ENCODE data around the gene ABCB9.
"Not testable (repeated sequence)": the region's sequence is repeated elsewhere in the genome, so short reads cannot be mapped to it uniquely, and the experiment has no call there.

The ABCB9 gene

DNA sequence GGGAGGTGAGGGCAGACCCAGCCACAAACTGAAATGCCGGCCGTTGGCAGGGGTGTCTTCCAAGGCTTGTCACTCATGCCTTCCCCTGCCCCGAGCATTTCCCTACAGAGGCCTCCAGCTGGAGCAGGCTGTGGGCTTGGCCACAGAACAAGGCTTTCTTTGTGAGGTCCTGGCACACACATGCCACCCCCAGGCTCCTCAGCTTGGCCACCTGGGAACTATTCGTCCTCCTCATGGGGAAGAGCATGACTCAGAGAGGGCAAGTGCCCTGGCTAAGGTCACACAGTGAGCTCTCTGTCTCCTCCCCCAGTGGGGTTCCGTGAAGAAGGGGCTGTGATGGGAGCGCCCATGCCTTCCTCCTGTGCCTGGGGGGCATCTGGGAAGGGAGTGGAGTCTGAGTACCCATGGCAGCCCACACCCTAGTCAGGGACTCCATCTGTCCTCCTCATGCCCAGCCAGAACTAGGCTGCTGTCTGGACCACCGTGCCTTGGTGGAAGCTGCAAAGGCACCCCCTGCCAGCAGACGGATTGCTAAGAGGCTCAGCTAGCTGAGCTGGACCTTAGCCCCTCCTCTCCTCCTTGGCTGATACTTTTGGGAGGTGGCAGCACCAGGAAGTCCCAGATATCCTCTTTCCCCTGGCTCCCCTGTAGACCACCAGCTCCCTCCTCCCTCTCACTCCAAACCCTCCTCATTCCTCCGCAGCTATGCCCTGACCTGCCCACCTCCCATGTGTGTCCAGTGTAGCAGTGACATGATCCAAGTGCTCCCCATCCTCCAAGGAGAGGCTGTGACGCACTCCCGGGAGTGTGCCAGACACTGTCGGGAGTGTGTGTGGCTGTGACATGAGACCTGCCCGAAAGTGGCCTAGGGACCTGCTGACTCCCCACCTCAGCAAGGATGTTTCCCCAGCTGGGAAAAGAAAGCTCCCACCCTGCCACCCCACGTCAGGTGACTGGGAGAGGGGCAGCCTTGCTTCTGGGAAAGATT lies 21.4 kb downstream of the ABCB9 start:
- Mint-ChIP-seq H3K36me3 (ENCODE audit: low read depth) (no peaks in the 10 kb centered on the region), H3K4me3 (no peak overlapping the region), H3K4me1 (peaks cover 38% of the 10 kb centered on the region), H3K27me3 (ENCODE audit: low read depth, poor library complexity) (peaks cover 4% of the 10 kb centered on the region), H3K27ac (no peak overlapping the region), H3K9me3 (no peaks in the 10 kb centered on the region)
- DNase-seq: no peak
- TF ChIP-seq, protein P1, sequence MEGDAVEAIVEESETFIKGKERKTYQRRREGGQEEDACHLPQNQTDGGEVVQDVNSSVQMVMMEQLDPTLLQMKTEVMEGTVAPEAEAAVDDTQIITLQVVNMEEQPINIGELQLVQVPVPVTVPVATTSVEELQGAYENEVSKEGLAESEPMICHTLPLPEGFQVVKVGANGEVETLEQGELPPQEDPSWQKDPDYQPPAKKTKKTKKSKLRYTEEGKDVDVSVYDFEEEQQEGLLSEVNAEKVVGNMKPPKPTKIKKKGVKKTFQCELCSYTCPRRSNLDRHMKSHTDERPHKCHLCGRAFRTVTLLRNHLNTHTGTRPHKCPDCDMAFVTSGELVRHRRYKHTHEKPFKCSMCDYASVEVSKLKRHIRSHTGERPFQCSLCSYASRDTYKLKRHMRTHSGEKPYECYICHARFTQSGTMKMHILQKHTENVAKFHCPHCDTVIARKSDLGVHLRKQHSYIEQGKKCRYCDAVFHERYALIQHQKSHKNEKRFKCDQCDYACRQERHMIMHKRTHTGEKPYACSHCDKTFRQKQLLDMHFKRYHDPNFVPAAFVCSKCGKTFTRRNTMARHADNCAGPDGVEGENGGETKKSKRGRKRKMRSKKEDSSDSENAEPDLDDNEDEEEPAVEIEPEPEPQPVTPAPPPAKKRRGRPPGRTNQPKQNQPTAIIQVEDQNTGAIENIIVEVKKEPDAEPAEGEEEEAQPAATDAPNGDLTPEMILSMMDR (IDR thresholded peaks at IDR 0.05): no peak

DNA sequence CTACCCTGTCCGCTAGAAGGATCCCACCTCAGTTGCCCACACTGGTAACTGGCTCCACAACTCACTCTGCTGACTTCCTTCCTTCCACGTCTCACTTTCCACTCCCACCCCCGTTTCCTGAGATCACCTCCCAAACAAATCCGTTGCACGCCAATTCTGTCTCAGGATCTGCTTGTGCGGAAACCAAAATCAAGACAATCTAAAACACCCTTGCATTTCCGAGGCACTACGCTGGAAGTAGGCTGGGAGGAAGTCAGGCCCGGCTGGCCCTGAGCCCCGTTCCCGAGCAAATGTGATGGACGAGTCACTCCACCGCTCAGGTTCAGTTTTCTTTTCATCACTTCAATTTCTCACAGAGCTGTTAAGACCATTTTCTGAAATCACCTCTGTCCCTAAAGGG lies 23.1 kb downstream of the ABCB9 start:
- H3K9me3 Mint-ChIP-seq: no peaks in the 10 kb centered on the region
- TF ChIP-seq, protein P1 (IDR thresholded peaks at IDR 0.05): no peak
- H3K27ac Mint-ChIP-seq: peak overlapping the region; percentile 94
- H3K36me3 Mint-ChIP-seq (ENCODE audit: low read depth): no peaks in the 10 kb centered on the region
- H3K4me3 Mint-ChIP-seq: no peak overlapping the region
- no peak for DNase-seq
- H3K4me1 Mint-ChIP-seq: peaks cover 36% of the 10 kb centered on the region
- peaks cover 4% of the 10 kb centered on the region for H3K27me3 Mint-ChIP-seq (ENCODE audit: low read depth, poor library complexity)

DNA sequence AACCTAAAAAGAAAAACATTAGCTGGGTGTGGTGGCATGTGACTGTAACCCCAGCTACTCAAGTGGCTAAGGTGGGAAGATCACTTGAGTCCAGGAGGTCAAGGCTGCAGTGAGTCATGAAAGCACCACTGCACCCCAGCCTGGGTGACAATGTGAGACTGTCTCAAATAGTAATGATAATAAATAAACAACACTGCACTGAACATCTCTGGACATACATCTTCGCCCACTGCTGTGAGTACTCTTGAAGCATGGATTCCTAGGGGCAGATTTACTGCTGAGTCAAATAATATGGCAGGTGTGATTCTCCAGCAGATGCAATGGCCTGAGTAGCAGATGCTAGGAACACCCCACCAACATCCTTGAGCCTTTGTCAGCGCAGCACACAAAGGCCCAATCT lies 23.6 kb downstream of the ABCB9 start:
- Mint-ChIP-seq H3K36me3 (ENCODE audit: low read depth) (no peaks in the 10 kb centered on the region), H3K9me3 (no peaks in the 10 kb centered on the region), H3K4me3 (no peak overlapping the region), H3K27ac (no peak overlapping the region), H3K4me1 (peaks cover 34% of the 10 kb centered on the region), H3K27me3 (ENCODE audit: low read depth, poor library complexity) (peaks cover 4% of the 10 kb centered on the region)
- TF ChIP-seq, protein P1 (IDR thresholded peaks at IDR 0.05): no peak
- DNase-seq: no peak

DNA sequence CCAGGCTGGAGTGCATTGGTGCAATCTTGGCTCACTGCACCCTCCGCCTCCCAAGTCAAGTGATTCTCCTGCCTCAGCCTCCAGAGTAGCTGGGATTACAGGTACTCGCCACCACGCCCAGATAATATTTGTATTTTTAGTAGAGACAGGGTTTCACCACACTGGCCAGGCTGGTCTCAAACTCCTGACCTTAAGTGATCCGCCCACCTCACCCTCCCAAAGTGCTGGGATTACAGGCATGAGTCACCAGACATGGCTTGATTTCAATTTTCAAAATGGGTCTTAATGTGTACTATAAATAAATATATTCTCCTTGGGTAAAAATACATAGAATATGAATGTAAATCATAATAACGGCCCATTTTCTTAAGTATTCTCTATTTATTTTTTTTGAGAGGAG lies 24.9 kb downstream of the ABCB9 start:
- H3K27me3 Mint-ChIP-seq (ENCODE audit: low read depth, poor library complexity); H3K9me3 Mint-ChIP-seq; H3K27ac Mint-ChIP-seq; DNase-seq; H3K36me3 Mint-ChIP-seq (ENCODE audit: low read depth); H3K4me3 Mint-ChIP-seq: not testable (repeated sequence)
- H3K4me1 Mint-ChIP-seq: peaks cover 25% of the 10 kb centered on the region

DNA sequence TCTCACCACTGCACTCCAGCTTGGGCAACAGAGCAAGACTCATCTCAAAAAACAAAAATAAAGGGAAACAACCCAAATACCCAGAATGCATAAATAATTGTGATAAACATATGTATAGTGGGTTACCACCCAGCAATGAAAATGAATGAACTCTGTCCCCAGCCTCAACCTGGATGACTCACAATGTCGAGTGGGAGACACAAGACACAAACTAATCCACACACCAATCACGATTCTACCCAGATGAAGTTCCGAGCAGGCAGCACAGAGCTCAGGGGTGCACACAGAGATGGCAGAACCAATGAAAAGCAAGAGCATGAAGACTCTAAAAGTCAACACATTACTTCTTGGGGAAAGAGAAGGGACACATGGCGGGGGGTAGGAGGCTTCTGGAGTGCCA lies 27.1 kb downstream of the ABCB9 start:
- Mint-ChIP-seq H3K4me1 (peaks cover 25% of the 10 kb centered on the region), H3K27ac (no peak overlapping the region), H3K36me3 (ENCODE audit: low read depth) (no peaks in the 10 kb centered on the region), H3K4me3 (no peak overlapping the region), H3K27me3 (ENCODE audit: low read depth, poor library complexity) (no peaks in the 10 kb centered on the region), H3K9me3 (no peaks in the 10 kb centered on the region)
- DNase-seq: no peak
- TF ChIP-seq, protein P1 (IDR thresholded peaks at IDR 0.05): no peak

DNA sequence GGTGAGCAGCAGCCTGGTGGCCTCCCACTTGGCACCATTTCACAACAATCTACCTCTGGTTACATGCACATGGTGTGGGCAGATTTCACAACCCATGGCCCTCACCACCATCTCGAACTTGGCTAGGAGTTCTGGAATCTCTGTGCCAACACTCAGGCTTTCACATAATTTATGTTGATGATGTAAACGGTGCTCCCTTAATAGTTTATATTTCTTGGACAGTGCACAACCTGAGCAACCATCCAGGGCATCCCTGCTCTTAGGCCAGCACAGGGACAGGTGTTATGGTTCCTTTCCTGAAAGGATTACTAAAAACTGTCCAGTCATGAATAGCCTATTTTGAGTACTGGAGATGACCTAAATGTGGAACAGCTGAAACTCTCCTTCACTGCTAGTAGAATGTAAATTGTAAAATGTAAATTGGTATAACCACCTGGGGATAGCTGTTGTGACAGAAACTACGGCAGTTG lies 28.6 kb downstream of the ABCB9 start:
- H3K4me3 Mint-ChIP-seq: no peak overlapping the region
- DNase-seq: no peak
- no peaks in the 10 kb centered on the region for H3K9me3 Mint-ChIP-seq
- H3K4me1 Mint-ChIP-seq: peaks cover 10% of the 10 kb centered on the region
- no peak overlapping the region for H3K27ac Mint-ChIP-seq
- TF ChIP-seq, protein P1 (IDR thresholded peaks at IDR 0.05): no peak
- peaks cover 2% of the 10 kb centered on the region for H3K27me3 Mint-ChIP-seq (ENCODE audit: low read depth, poor library complexity)
- no peaks in the 10 kb centered on the region for H3K36me3 Mint-ChIP-seq (ENCODE audit: low read depth)

Measured in nephron progenitor cell (in vitro differentiated cells).